PC-9 (cell line): ENCODE results near the gene SCO1.

Experiments
- CTCF ChIP-seq: fragments of 200-600 bp; sonication (generic); conservative IDR thresholded peaks from 2 replicates; pipeline ENCODE4 v1.6.1; 2017; ENCODE audit warnings: mixed run types, antibody characterized with exemption, mild to moderate bottlenecking, moderate library complexity
- EZH2 ChIP-seq: fragments of 200-600 bp; sonication (generic); IDR thresholded peaks from 2 replicates; pipeline ENCODE4 v1.8.0; 2017; ENCODE audit warnings: antibody characterized with exemption, low read depth

- TF ChIP-seq CTCF (no peak), EZH2 (no peak)
Measured at GRCh38 chr17:10664571-10664970, 32.8 kb downstream of the SCO1 start.
